ENCODE results near the gene CDKAL1.

CDKAL1 gene

GRCh38 chr6:20838113-20838512 lies 303.9 kb downstream of the CDKAL1 start:
- DNase-seq (ENCODE audit: low read depth in 2 of 2) = no peak

DNA sequence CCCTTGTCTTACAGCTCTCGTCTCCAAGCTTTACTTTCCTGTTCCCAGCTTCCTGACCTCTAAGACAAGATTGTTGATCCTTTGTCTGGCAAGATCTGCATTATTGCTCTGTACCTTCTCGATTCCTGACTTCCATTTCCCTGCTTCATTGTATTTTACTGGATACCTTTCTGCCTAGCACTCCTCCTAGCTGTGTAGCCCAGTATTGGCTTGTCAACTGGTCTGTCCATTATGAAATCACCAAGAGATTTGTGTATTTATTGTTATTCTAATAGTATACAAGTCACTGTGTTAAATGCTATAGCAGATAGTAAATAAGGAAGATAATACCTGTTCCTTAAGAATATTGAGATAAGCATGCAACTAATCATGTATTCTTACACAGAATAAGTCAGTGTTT lies 305.4 kb downstream of the CDKAL1 start:
- DNase-seq (ENCODE audit: low read depth in 2 of 2) = no peak

DNA sequence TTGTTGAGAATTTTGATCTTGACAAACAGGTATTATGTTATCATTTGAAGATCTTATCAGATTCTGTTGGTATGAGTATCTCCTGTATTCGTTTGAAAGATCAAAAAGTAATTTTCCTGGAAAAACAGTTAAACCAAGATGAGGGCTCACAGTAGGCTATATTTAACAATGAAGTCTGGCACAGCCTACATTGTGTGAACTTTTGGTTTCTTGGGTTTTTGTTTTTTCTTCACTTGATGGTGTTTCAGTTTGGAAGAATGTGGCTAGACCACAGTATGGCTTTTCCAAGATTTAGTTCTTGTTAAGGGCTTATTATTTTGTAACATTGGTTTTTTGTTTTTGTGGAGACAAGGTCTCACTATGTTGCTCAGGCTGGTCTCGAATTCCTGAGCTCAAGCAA lies 306.4 kb downstream of the CDKAL1 start:
- no peak for DNase-seq (ENCODE audit: low read depth in 2 of 2)

- no peak for DNase-seq (ENCODE audit: low read depth in 2 of 2)
These were observed 307.5 kb downstream of the CDKAL1 start for GRCh38 chr6:20841806-20842205.

DNA sequence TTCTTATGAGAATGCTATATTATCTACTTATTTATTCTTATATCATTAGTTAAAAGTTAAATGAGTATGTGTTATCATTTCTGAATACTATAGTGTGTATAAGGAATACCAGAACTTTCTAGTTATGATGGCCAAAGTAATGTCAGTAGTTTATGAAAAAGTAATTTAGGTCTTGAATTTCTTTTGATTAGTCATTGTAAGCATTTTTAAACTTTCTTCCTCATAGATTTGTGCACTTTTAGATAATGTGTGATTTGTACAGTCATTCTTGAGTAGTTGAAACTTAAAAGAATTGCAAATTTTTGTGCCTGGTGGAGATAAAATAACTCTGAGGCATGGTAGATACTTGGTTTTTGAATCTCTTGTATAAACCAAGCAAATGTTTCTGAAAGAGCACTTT lies 311.3 kb downstream of the CDKAL1 start:
- no peak for DNase-seq (ENCODE audit: low read depth in 2 of 2)

GRCh38 chr6:20846602-20847028 lies 312.4 kb downstream of the CDKAL1 start:
- no peak for DNase-seq (ENCODE audit: low read depth in 2 of 2)

DNA sequence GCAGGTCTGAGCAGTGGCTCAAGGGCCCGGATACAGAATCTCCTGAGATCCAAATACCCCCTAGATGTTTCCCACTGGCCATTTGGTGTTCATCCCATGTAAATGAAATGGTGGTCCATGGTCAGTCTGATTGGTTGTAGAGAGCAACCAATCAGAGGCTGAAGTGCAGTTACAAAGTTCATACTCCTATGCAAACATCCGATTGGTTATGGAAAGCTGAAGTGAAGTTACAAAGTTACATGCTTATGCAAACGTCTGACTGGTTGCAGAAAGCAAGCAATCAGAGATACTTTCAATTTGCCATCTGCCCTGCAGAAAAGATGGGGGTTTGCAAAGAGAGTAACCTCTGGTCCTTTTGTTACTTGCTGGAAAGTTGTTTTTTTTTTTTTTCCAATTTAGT lies 313.6 kb downstream of the CDKAL1 start:
- no peak for DNase-seq (ENCODE audit: low read depth in 2 of 2)

GRCh38 chr6:20850686-20851416 lies 316.6 kb downstream of the CDKAL1 start:
- no peak for DNase-seq (ENCODE audit: low read depth in 2 of 2)

- no peak for DNase-seq (ENCODE audit: low read depth in 2 of 2)
These were observed 317.5 kb downstream of the CDKAL1 start for GRCh38 chr6:20851795-20852194.

- no peak for DNase-seq (ENCODE audit: low read depth in 2 of 2)
These were observed 319.6 kb downstream of the CDKAL1 start for GRCh38 chr6:20853828-20854227.

DNA sequence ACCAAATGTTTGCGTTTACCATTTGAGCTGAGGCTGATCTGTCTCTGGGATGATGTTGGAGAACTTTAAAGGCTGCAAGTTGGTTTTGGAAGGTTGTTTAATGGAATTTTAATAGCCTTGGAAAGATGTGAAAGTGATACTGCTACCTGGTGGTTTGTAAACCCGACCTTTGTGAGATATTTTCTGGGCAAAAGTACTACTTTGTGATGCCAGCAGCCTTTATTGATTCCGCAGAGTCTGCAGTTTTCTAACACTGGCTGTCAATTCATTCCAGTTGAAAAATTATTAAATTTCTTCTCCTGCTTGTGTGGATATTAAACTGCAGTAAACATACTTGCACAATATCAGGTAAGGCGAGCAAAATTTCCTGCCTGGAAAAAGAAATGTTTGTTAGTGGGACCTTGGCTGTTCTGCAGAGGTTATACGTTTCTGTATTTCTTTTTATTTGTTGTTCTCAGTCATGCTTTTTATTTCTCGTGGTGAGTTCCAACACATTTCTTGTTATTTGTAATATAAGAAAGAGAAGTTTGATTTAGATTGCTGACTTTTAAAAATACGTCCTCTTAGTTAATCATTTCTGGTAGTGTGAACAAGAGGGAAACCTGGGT lies 322.5 kb downstream of the CDKAL1 start:
- no peak for DNase-seq (ENCODE audit: low read depth in 2 of 2)

GRCh38 chr6:20861481-20861880 lies 327.2 kb downstream of the CDKAL1 start:
- DNase-seq (ENCODE audit: low read depth in 2 of 2) = no peak

- DNase-seq (ENCODE audit: low read depth in 2 of 2) = no peak
These were observed 331.8 kb downstream of the CDKAL1 start for GRCh38 chr6:20866036-20866435.

- no peak for DNase-seq (ENCODE audit: low read depth in 2 of 2)
These were observed 332.9 kb downstream of the CDKAL1 start for GRCh38 chr6:20866935-20867703.

- DNase-seq (ENCODE audit: low read depth in 2 of 2) = no peak
These were observed 334.3 kb downstream of the CDKAL1 start for GRCh38 chr6:20868397-20869096.

GRCh38 chr6:20870021-20870420 lies 335.8 kb downstream of the CDKAL1 start:
- no peak for DNase-seq (ENCODE audit: low read depth in 2 of 2)

- DNase-seq (ENCODE audit: low read depth in 2 of 2) = no peak
These were observed 336.2 kb downstream of the CDKAL1 start for GRCh38 chr6:20870493-20870892.

GRCh38 chr6:20873425-20874190 lies 339.4 kb downstream of the CDKAL1 start:
- no peak for DNase-seq (ENCODE audit: low read depth in 2 of 2)

DNA sequence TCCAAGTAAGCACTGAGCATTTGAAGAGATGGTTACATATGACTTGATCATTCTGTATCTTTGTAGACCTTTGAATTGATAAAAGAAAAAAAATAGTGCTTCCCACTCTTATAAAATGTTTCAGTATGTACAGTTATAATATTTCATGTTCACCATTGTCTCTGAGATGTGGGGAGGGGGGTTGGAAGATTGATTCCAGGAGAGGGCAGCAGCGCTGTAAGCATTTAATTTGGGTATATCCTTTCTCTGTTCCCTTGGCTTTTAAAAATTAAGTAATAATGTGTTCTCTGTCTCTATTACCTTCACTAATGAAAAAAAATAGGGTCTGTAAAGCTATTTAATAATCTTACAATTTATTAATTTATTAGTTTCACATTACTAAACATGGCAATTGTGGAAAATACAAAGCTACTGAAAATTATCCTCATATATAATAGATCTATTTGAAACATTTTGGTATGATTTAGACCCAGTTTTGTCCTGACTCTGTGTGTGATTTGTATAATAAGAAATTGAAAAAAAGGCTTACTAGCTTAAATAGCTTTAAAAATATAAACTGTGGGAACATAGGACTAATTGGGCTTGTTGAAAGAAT lies 341.2 kb downstream of the CDKAL1 start:
- DNase-seq (ENCODE audit: low read depth in 2 of 2) = no peak

DNA sequence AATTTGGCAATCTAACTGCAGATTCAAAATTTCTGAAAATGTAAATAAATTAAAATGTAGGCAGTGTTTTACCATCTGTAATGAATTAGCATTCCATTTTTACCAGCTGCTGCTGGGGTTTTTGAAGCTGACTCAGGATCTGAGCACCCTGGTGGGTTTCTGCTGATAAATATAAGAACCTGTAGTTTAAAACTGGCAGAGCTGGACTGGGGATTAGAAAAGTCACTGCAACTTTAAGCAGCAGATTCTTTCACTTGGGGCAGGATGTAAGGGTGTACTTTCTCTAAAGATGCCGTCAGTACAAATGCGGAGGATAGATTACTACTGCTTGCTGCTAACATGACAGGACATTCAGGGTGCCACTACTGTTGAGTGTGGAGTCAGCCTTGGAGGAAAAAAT lies 341.8 kb downstream of the CDKAL1 start:
- no peak for DNase-seq (ENCODE audit: low read depth in 2 of 2)

GRCh38 chr6:20876561-20876960 lies 342.3 kb downstream of the CDKAL1 start:
- no peak for DNase-seq (ENCODE audit: low read depth in 2 of 2)
